HCT116 (cell line): Measurements from ENCODE around the gene PTPRZ1. TPM values are rescaled to one million over a fixed set of nuclear protein-coding genes. Genes with fewer than 3 reads are reported as not detected.

Experiments
- ATAC-seq: fragments of 200-7000 bp; cut with Tn5 transposase; 2 replicates; pipeline ENCODE4 v1.9.1; 2020; ENCODE audit warnings: mild to moderate bottlenecking, moderate library complexity
- BruUV-seq: library from RNA; stranded (reverse); fragments of 400-500 nt; replicated peaks from 2 replicates; lab custom pipeline; 2021; lab: Mats Ljungman, UMichigan
- CTCF ChIA-PET: fragments of 300-600 bp; sonication (Branson Sonifier 250); formaldehyde crosslinking; loops from one replicate; lab custom pipeline; 2021; ENCODE audit warnings: antibody characterized with exemption; lab: Charles Lee
- POLR2A ChIA-PET: fragments of 300-600, 350-600 bp; sonication (Branson Sonifier 250); formaldehyde crosslinking; loops from one replicate; lab custom pipeline; 2021; ENCODE audit warnings: antibody characterized with exemption; lab: Charles Lee
- RAD21 ChIA-PET, 2 experiments: fragments of 300-600 bp; sonication (Branson Sonifier 250); formaldehyde crosslinking; loops; one replicate each; lab custom pipeline; 2023; ENCODE audit warnings: low total read pairs in 2 of 2; ENCODE audit not compliant: uncharacterized antibody in 2 of 2, unreplicated experiment in 2 of 2, low non-redundant PET in 1 of 2; lab: Charles Lee
- DNase-seq: peaks from one replicate; pipeline ENCODE4 v3.0.0-alpha.2; 2010; ENCODE audit warnings: low read depth, low spot score
- H2AFZ ChIP-seq: fragments of 200-600 bp; shearing (Covaris generic), sonication (generic); 2 replicates; pipeline ENCODE4 v1.6.1; 2017; ENCODE audit warnings: low read depth, mixed run types, mixed read lengths, antibody characterized with exemption, low read length; ENCODE audit not compliant: poor library complexity, severe bottlenecking
- H3K27ac ChIP-seq: 2 replicates; pipeline ENCODE4 v1.5.1; 2012; ENCODE audit warnings: low read depth, low read length
- H3K27me3 ChIP-seq: fragments of 200-600 bp; sonication (generic); 2 replicates; pipeline ENCODE4 v1.6.1; 2016; ENCODE audit warnings: mixed run types, low read length, mixed read lengths; ENCODE audit not compliant: insufficient read depth
- H3K36me3 ChIP-seq, 2 experiments: fragments of 200-500 bp in 1 of 2; fragments of 200-600 bp in 1 of 2; sonication (Bioruptor generic) in 1 of 2; sonication (generic) in 1 of 2; 2 replicates each; pipeline versions ENCODE4 v1.5.1 to v1.6.1; 2014 to 2016; ENCODE audit warnings: low read length in 2 of 2, inconsistent platforms in 1 of 2, mixed read lengths in 1 of 2, mixed run types in 1 of 2; ENCODE audit not compliant: insufficient read depth in 2 of 2, control insufficient read depth in 1 of 2
- H3K4me1 ChIP-seq, 2 experiments: fragments of 200-600 bp in 1 of 2; sonication (generic) in 1 of 2; 2 replicates each; pipeline versions ENCODE4 v1.5.1 to v1.6.1; 2012 to 2017; ENCODE audit warnings: low read length in 2 of 2, inconsistent platforms in 1 of 2, mild to moderate bottlenecking in 1 of 2, mixed read lengths in 1 of 2, mixed run types in 1 of 2, moderate library complexity in 1 of 2; ENCODE audit not compliant: insufficient read depth in 2 of 2, control insufficient read depth in 1 of 2
- H3K4me2 ChIP-seq: fragments of 200-600 bp; sonication (generic); 2 replicates; pipeline ENCODE4 v1.6.1; 2017; ENCODE audit warnings: mixed run types, low read length, mixed read lengths
- H3K4me3 ChIP-seq, 2 experiments: fragments of 200-600 bp in 1 of 2; sonication (generic) in 1 of 2; replicated peaks in 1 of 2; 2 replicates each; pipeline ENCODE4 v1.5.1; 2011 to 2016; ENCODE audit warnings: low read length in 2 of 2, control low read depth in 1 of 2, low read depth in 1 of 2, mild to moderate bottlenecking in 1 of 2, mixed read lengths in 1 of 2, mixed run types in 1 of 2
- H3K79me2 ChIP-seq: fragments of 200-600 bp; sonication (generic); 2 replicates; pipeline ENCODE4 v1.6.1; 2017; ENCODE audit warnings: mild to moderate bottlenecking, mixed run types, low read length, moderate library complexity, mixed read lengths; ENCODE audit not compliant: insufficient read depth
- H3K9ac ChIP-seq: fragments of 200-600 bp; sonication (generic); 2 replicates; pipeline ENCODE4 v1.6.1; 2016; ENCODE audit warnings: low read length, mixed read lengths
- H3K9me2 ChIP-seq: fragments of 200-600 bp; sonication (generic), shearing (Covaris generic); 2 replicates; pipeline ENCODE4 v1.6.1; 2017; ENCODE audit warnings: mixed run types, mild to moderate bottlenecking, moderate library complexity; ENCODE audit not compliant: insufficient read depth
- H3K9me3 ChIP-seq, 2 experiments: fragments of 200-500 bp in 1 of 2; fragments of 200-600 bp in 1 of 2; sonication (Bioruptor generic) in 1 of 2; sonication (generic) in 1 of 2; 2 replicates each; pipeline ENCODE4 v1.6.1; 2014 to 2017; ENCODE audit warnings: low read length in 2 of 2, mixed read lengths in 2 of 2, inconsistent platforms in 1 of 2, low read depth in 1 of 2, mild to moderate bottlenecking in 1 of 2, mixed run types in 1 of 2, moderate library complexity in 1 of 2; ENCODE audit not compliant: control insufficient read depth in 1 of 2, insufficient read depth in 1 of 2
- H4K20me1 ChIP-seq: fragments of 200-600 bp; sonication (generic), shearing (Covaris generic); 2 replicates; pipeline ENCODE4 v1.6.1; 2017; ENCODE audit warnings: mixed run types, mild to moderate bottlenecking, moderate library complexity; ENCODE audit not compliant: insufficient read depth
- CBX3 ChIP-seq: IDR thresholded peaks from 2 replicates; pipeline ENCODE4 v1.6.1; 2012; ENCODE audit warnings: low read depth
- CEBPB ChIP-seq: IDR thresholded peaks from 2 replicates; pipeline ENCODE4 v1.6.1; 2012; ENCODE audit warnings: low read depth
- CTCF ChIP-seq, 3 experiments: fragments of 200-600 bp in 1 of 3; sonication (generic) in 1 of 3; IDR thresholded peaks in 2 of 3; conservative IDR thresholded peaks in 1 of 3; 2 replicates each; pipeline ENCODE4 v1.5.1; 2012 to 2017; ENCODE audit warnings: low read depth in 2 of 3, low read length in 2 of 3, antibody characterized with exemption in 1 of 3, borderline replicate concordance in 1 of 3, control low read depth in 1 of 3, mild to moderate bottlenecking in 1 of 3, mixed read lengths in 1 of 3, mixed run types in 1 of 3, moderate library complexity in 1 of 3; ENCODE audit not compliant: insufficient read depth in 1 of 3
- EGR1 ChIP-seq: IDR thresholded peaks from 2 replicates; pipeline ENCODE4 v1.6.1; 2012; ENCODE audit warnings: low read depth
- EZH2 ChIP-seq: fragments of 200-600 bp; sonication (generic); IDR thresholded peaks from 2 replicates; pipeline ENCODE4 v1.6.1; 2017; ENCODE audit warnings: antibody characterized with exemption, mixed run types
- EZH2phosphoT487 ChIP-seq: fragments of 200-600 bp; IDR thresholded peaks from 2 replicates; pipeline ENCODE4 v1.6.1; 2018; ENCODE audit warnings: antibody characterized with exemption, borderline replicate concordance
- MAX ChIP-seq: IDR thresholded peaks from 2 replicates; pipeline ENCODE4 v1.6.1; 2012
- POLR2A ChIP-seq: IDR thresholded peaks from 2 replicates; pipeline ENCODE4 v1.7.0; 2011; ENCODE audit warnings: borderline replicate concordance; ENCODE audit not compliant: insufficient read depth, insufficient read length; ENCODE audit errors: extremely low read depth
- POLR2AphosphoS5 ChIP-seq: IDR thresholded peaks from 2 replicates; pipeline ENCODE4 v1.6.1; 2011; ENCODE audit warnings: mild to moderate bottlenecking, low read depth, low read length, moderate library complexity
- SIN3A ChIP-seq: IDR thresholded peaks from 2 replicates; pipeline ENCODE4 v1.6.1; 2012; ENCODE audit warnings: low read depth
- SP1 ChIP-seq: IDR thresholded peaks from 2 replicates; pipeline ENCODE4 v1.6.1; 2012; ENCODE audit warnings: low read depth
- TCF7L2 ChIP-seq: IDR thresholded peaks from 2 replicates; pipeline ENCODE4 v1.7.0; 2011; ENCODE audit warnings: borderline replicate concordance, inconsistent platforms; ENCODE audit not compliant: insufficient read depth, insufficient read length; ENCODE audit errors: extremely low read depth
- ZBTB33 ChIP-seq: IDR thresholded peaks from 2 replicates; pipeline ENCODE4 v1.6.1; 2011; ENCODE audit warnings: mild to moderate bottlenecking, low read length, moderate library complexity; ENCODE audit not compliant: insufficient replicate concordance; ENCODE audit errors: extremely low read depth
- intact Hi-C: fragments of 100-400 bp; cut with micrococcal nuclease; formaldehyde crosslinking; loops from 2 replicates; pipeline ENCODE4 v1.10.0; 2022
- total RNA-seq: library from RNA; stranded (reverse); gene quantifications from one replicate; pipeline ENCODE4 v1.2.1, GENCODE V29; 2021; ENCODE audit not compliant: unreplicated experiment

Gene PTPRZ1
- total RNA-seq, 1 experiment from 2014 or later: 0.25 TPM

- DNase-seq (no peak), ATAC-seq (no peak)
- CTCF ChIA-PET: interaction anchor here (2.4 kb wide), 1 partner anchor 162 kb away, joined by 5 read pairs; no protein-coding TSS in a partner anchor
- Histone ChIP-seq H3K4me2 (no peak overlapping the region), H3K27me3 (no peaks in the 10 kb centered on the region), H3K36me3 (no peaks in the 10 kb centered on the region), H3K79me2 (no peaks in the 10 kb centered on the region), H3K9me2 (no peaks in the 10 kb centered on the region), H3K9ac (no peak overlapping the region), H3K4me3 (no peak overlapping the region), H3K27ac (no peak overlapping the region), H2AFZ (no peak overlapping the region), H3K4me1 (no peaks in the 10 kb centered on the region), H4K20me1 (no peaks in the 10 kb centered on the region), H3K9me3 (no peaks in the 10 kb centered on the region)
- POLR2A ChIA-PET: no interaction called here
- BruUV-seq: no TSS peak
- intact Hi-C loops: no loop called here
- TF ChIP-seq ZBTB33 (no peak), MAX (no peak), CBX3 (no peak), EZH2 (no peak), CEBPB (no peak), CTCF (IDR thresholded peaks at IDR 0.05 in 2 of 3, conservative IDR thresholded peaks at IDR 0.05 in 1 of 3; ENCODE audit: borderline replicate concordance in 1 of 3, insufficient read depth in 1 of 3, low read depth in 2 of 3, low read length in 2 of 3) (no peak), EGR1 (no peak), EZH2phosphoT487 (no peak), POLR2AphosphoS5 (no peak), POLR2A (no peak), TCF7L2 (no peak), SIN3A (no peak), SP1 (no peak)
- RAD21 ChIA-PET: no interaction called here
Measured at GRCh38 chr7:121832347-121832746, 40.6 kb upstream of the PTPRZ1 start.
